NK-92 (cell line): ENCODE results near the gene QSOX1.
"Not testable (repeated sequence)": the region's sequence is repeated elsewhere in the genome, so short reads cannot be mapped to it uniquely, and the experiment has no call there.

Experiments used
- DNase-seq: peaks from one replicate; lab custom pipeline; 2025; ENCODE audit not compliant: unreplicated experiment; lab: John Stamatoyannopoulos, UW

Gene QSOX1

GRCh38 chr1:180154325-180155181, at the start of gene QSOX1:
TSS of gene QSOX1 (plus strand) at chr1:180154869. CDS start at chr1:180154908, 39 bp downstream.
- DNase-seq: peak; percentile 24

GRCh38 chr1:180112091-180112490, 42.6 kb upstream of the QSOX1 start:
- no peak for DNase-seq

- DNase-seq: no peak
Measured at GRCh38 chr1:180112984-180113647, 41.6 kb upstream of the QSOX1 start.

GRCh38 chr1:180114396-180114945, 40.2 kb upstream of the QSOX1 start:
- DNase-seq: no peak

GRCh38 chr1:180116964-180117763, 37.5 kb upstream of the QSOX1 start:
- DNase-seq: no peak

- DNase-seq: no peak
Measured at GRCh38 chr1:180117764-180118116, 36.9 kb upstream of the QSOX1 start.

- no peak for DNase-seq
Measured at GRCh38 chr1:180119837-180120236, 34.8 kb upstream of the QSOX1 start.

- DNase-seq: no peak
Measured at GRCh38 chr1:180123463-180123936, 31.2 kb upstream of the QSOX1 start.

- no peak for DNase-seq
Measured at GRCh38 chr1:180130651-180131050, 24.0 kb upstream of the QSOX1 start.

- no peak for DNase-seq
Measured at GRCh38 chr1:180131510-180131909, 23.2 kb upstream of the QSOX1 start.

GRCh38 chr1:180133193-180133592, 21.5 kb upstream of the QSOX1 start:
- DNase-seq: no peak

- DNase-seq: not testable (repeated sequence)
Measured at GRCh38 chr1:180133688-180134087, 21.0 kb upstream of the QSOX1 start.

GRCh38 chr1:180135535-180135934, 19.1 kb upstream of the QSOX1 start:
- DNase-seq: no peak

- no peak for DNase-seq
Measured at GRCh38 chr1:180136331-180136967, 18.2 kb upstream of the QSOX1 start.

- no peak for DNase-seq
Measured at GRCh38 chr1:180136968-180137356, 17.7 kb upstream of the QSOX1 start.

GRCh38 chr1:180137776-180138175, 16.9 kb upstream of the QSOX1 start:
- DNase-seq: no peak

GRCh38 chr1:180141381-180141934, 13.2 kb upstream of the QSOX1 start:
- no peak for DNase-seq

- DNase-seq: no peak
Measured at GRCh38 chr1:180143359-180143758, 11.3 kb upstream of the QSOX1 start.

GRCh38 chr1:180144659-180145357, 9.9 kb upstream of the QSOX1 start:
- DNase-seq: no peak

GRCh38 chr1:180145446-180145845, 9.2 kb upstream of the QSOX1 start:
- no peak for DNase-seq
